ENCODE data around the gene F10. TPM values are rescaled to one million over a fixed set of nuclear protein-coding genes. Genes with fewer than 3 reads are reported as not detected.

The F10 gene
- total and polyA plus RNA-seq, 2 of the 13 experiments (the other 11 are each of a cell fraction or from before 2014, with no cell fraction given): 58.4 to 237 TPM

DNA sequence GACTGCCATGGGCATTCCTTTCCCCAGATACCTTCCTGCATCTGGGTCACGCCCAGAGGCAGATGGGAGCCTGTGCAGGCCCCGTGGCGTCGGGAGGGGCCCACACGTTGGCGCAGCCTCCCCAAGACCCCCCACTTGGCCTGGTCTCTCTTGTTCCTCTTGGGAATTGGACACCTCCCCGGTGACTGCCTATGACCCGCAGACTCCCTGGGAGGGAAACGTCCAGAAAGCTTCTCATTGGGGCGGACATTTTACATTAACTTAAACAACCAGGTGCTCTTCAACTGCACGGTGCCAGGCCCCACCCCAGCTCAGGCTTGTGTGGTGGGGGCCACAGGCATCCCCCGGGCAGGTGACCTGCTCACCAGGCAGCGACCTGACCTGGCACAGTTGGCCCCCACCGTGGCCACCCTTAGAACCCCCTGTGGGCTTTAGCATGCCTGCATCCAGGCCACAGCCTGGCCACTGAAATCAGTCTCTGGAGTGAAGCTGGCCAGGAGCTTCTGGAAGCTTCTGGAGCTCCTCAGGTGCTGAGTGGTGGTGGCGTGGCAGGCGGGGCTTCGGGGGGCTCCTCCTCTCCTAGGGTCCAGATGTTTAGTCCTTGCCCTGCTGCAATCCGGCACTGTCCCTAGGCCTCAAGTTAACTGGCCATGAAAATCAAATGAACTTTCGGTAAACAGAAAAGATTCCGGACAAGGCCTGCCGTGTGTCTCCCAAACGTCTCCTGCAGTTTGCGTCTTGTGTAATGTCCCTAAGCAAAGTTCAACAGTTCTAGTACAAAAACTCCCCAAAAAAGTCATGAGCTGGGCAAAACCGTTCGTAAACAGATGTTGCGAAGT is 27.3 kb downstream of the F10 start (continued):
- TF ChIP-seq ZNF639 (CRISPR knock-in tag; conservative IDR thresholded peaks at IDR 0.05): no peak
- no peak for TF ChIP-seq PTBP1 (IDR thresholded peaks at IDR 0.05; ENCODE audit: low read depth, low read length, poor library complexity, severe bottlenecking)
- 0 out of 2 replicates have a peak, but pooled peaks have one; percentile 57 for TF ChIP-seq ZNF572 (CRISPR knock-in tag; IDR thresholded peaks at IDR 0.05)
- peak; percentile 57; the same call in 1 of the 2 replicates for TF ChIP-seq CEBPB (IDR thresholded peaks at IDR 0.05; ENCODE audit: borderline replicate concordance, low read depth, low read length)
- TF ChIP-seq RBAK (CRISPR knock-in tag; IDR thresholded peaks at IDR 0.05): no peak
- no peak for TF ChIP-seq MEIS2 (CRISPR knock-in tag; IDR thresholded peaks at IDR 0.05)
- TF ChIP-seq, protein P1, sequence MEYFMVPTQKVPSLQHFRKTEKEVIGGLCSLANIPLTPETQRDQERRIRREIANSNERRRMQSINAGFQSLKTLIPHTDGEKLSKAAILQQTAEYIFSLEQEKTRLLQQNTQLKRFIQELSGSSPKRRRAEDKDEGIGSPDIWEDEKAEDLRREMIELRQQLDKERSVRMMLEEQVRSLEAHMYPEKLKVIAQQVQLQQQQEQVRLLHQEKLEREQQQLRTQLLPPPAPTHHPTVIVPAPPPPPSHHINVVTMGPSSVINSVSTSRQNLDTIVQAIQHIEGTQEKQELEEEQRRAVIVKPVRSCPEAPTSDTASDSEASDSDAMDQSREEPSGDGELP (IDR thresholded peaks at IDR 0.05; ENCODE audit: borderline replicate concordance, low read depth): peak; percentile 72; the same call in 1 of the 2 replicates
- TF ChIP-seq CREB1 (IDR thresholded peaks at IDR 0.05): no peak
- no peak for TF ChIP-seq CREB1 (CRISPR knock-in tag; IDR thresholded peaks at IDR 0.05)
- TF ChIP-seq KLF12 (CRISPR knock-in tag; IDR thresholded peaks at IDR 0.05; ENCODE audit: borderline replicate concordance): no peak
- TF ChIP-seq, protein P2, sequence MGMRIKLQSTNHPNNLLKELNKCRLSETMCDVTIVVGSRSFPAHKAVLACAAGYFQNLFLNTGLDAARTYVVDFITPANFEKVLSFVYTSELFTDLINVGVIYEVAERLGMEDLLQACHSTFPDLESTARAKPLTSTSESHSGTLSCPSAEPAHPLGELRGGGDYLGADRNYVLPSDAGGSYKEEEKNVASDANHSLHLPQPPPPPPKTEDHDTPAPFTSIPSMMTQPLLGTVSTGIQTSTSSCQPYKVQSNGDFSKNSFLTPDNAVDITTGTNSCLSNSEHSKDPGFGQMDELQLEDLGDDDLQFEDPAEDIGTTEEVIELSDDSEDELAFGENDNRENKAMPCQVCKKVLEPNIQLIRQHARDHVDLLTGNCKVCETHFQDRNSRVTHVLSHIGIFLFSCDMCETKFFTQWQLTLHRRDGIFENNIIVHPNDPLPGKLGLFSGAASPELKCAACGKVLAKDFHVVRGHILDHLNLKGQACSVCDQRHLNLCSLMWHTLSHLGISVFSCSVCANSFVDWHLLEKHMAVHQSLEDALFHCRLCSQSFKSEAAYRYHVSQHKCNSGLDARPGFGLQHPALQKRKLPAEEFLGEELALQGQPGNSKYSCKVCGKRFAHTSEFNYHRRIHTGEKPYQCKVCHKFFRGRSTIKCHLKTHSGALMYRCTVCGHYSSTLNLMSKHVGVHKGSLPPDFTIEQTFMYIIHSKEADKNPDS (CRISPR knock-in tag; IDR thresholded peaks at IDR 0.05): no peak
- no peak for TF ChIP-seq PAF1 (CRISPR knock-in tag; IDR thresholded peaks at IDR 0.05)
- no peak for TF ChIP-seq SYNCRIP (IDR thresholded peaks at IDR 0.05; ENCODE audit: insufficient read depth, low read depth, low read length)
- no peak; the same call in 1 of the 2 replicates for TF ChIP-seq ZNF460 (CRISPR knock-in tag; IDR thresholded peaks at IDR 0.05; ENCODE audit: borderline replicate concordance)
- no peak for TF ChIP-seq NFYB (CRISPR knock-in tag; IDR thresholded peaks at IDR 0.05)
- TF ChIP-seq ZMYM2 (CRISPR knock-in tag; IDR thresholded peaks at IDR 0.05): no peak
- no peak for TF ChIP-seq CC2D1A (CRISPR knock-in tag; IDR thresholded peaks at IDR 0.05)
- 0 out of 2 replicates have a peak, but pooled peaks have one; percentile 10 for TF ChIP-seq FOSL2 (CRISPR knock-in tag; IDR thresholded peaks at IDR 0.05)
- peak; percentile 79; the same call in 1 of the 2 replicates for TF ChIP-seq ELF4 (CRISPR knock-in tag; IDR thresholded peaks at IDR 0.05; ENCODE audit: borderline replicate concordance)
- TF ChIP-seq ZNF367 (CRISPR knock-in tag; IDR thresholded peaks at IDR 0.05; ENCODE audit: borderline replicate concordance): no peak
- 0 out of 2 replicates have a peak, but pooled peaks have one; percentile 45 for TF ChIP-seq GFI1 (CRISPR knock-in tag; IDR thresholded peaks at IDR 0.05; ENCODE audit: borderline replicate concordance)
- TF ChIP-seq, protein P3, sequence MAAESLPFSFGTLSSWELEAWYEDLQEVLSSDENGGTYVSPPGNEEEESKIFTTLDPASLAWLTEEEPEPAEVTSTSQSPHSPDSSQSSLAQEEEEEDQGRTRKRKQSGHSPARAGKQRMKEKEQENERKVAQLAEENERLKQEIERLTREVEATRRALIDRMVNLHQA (CRISPR knock-in tag; IDR thresholded peaks at IDR 0.05): no peak
- no peak for TF ChIP-seq SUZ12 (IDR thresholded peaks at IDR 0.05; ENCODE audit: low read depth, low read length)
- no peak for TF ChIP-seq HMG20B (CRISPR knock-in tag; conservative IDR thresholded peaks at IDR 0.05)
